Omental fat pad (tissue), 4 donors: Measurements from ENCODE around the gene SLC25A40. TPM values are rescaled to one million over a fixed set of nuclear protein-coding genes. Genes with fewer than 3 reads are reported as not detected.
"Not testable (repeated sequence)": the region's sequence is repeated elsewhere in the genome, so short reads cannot be mapped to it uniquely, and the experiment has no call there.

Source experiments
- ATAC-seq: fragments of 150-250 bp; one replicate; pipeline ENCODE4 v1.9.1; 2016; ENCODE audit warnings: mild to moderate bottlenecking, moderate library complexity; ENCODE audit not compliant: low FRiP score
- DNase-seq: peaks from one replicate; pipeline ENCODE4 v3.0.0-alpha.2; 2019; ENCODE audit warnings: low spot score
- total RNA-seq, 4 donors: library from RNA; depleted of rRNA; stranded (reverse); fragments of >200 nt; gene quantifications; one replicate each; pipeline ENCODE4 v1.1.0, GENCODE V29; 2016
- TF ChIP-seq, protein P1 (sequence below), 3 donors: fragments of 450-650 bp; IDR thresholded peaks; one replicate each; pipeline ENCODE4 v1.5.1; 2016 to 2017; ENCODE audit warnings: antibody characterized with exemption in 3 of 3, mild to moderate bottlenecking in 3 of 3, moderate library complexity in 2 of 3

Gene SLC25A40
- total RNA-seq, 4 donors from 2014 or later = 5.9 to 22.1 (median 8.2) TPM

DNA sequence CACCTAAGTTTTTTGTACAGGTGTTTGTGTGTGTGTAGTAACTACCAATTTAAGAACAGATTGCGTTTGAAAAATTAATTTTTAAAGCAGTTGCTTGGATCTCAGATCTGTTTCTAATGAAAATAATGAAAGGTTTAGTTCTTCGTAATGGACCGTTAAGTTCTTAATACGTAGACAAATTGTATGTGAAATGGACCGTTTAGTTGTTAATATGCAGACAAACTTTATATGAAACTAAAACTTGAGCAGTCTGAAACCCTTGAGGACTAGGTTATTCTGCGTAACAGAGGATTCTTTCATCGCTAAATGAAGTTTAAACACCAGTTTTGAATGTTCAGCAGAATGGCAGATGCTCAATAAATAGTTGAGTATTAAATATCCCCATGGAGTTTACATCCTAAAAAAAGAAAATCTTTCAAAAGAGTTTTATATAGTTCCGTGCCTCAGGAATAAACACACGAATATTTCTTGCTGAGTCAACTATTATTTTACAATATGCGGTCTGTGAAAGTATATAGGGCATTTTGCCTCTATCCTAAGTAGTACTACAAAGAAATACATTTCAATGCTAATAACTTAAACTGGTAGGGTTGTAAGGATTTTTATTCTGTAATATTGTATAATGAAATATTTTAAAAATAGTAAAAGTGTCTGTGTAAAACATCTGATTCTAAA is 1.3 kb upstream of the SLC25A40 start:
- ATAC-seq (no peak), DNase-seq (no peak)
- TF ChIP-seq, protein P1, sequence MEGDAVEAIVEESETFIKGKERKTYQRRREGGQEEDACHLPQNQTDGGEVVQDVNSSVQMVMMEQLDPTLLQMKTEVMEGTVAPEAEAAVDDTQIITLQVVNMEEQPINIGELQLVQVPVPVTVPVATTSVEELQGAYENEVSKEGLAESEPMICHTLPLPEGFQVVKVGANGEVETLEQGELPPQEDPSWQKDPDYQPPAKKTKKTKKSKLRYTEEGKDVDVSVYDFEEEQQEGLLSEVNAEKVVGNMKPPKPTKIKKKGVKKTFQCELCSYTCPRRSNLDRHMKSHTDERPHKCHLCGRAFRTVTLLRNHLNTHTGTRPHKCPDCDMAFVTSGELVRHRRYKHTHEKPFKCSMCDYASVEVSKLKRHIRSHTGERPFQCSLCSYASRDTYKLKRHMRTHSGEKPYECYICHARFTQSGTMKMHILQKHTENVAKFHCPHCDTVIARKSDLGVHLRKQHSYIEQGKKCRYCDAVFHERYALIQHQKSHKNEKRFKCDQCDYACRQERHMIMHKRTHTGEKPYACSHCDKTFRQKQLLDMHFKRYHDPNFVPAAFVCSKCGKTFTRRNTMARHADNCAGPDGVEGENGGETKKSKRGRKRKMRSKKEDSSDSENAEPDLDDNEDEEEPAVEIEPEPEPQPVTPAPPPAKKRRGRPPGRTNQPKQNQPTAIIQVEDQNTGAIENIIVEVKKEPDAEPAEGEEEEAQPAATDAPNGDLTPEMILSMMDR (IDR thresholded peaks at IDR 0.05) = no peak

DNA sequence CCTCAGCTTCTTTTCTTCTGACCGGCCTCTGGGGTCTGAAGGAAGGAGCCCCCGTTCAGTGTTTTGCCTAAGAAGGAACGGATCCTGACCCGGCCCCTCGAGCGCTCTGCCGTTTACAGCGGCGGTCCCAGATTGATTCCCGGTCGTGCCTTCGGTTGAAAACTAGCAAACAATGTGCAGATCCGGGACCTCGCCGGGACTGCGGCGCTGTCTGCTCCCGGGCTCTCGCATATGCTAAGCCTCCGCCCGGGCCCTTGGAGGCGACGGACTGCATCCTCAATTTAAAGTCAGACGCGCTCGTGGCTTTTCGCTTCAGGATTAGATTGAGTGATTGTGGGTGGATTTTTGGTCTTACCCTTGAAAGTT is 692 bp upstream of the SLC25A40 start:
- peak; percentile 32 for DNase-seq
- ATAC-seq = peak; percentile 56
- TF ChIP-seq, protein P1 (IDR thresholded peaks at IDR 0.05) = no peak

DNA sequence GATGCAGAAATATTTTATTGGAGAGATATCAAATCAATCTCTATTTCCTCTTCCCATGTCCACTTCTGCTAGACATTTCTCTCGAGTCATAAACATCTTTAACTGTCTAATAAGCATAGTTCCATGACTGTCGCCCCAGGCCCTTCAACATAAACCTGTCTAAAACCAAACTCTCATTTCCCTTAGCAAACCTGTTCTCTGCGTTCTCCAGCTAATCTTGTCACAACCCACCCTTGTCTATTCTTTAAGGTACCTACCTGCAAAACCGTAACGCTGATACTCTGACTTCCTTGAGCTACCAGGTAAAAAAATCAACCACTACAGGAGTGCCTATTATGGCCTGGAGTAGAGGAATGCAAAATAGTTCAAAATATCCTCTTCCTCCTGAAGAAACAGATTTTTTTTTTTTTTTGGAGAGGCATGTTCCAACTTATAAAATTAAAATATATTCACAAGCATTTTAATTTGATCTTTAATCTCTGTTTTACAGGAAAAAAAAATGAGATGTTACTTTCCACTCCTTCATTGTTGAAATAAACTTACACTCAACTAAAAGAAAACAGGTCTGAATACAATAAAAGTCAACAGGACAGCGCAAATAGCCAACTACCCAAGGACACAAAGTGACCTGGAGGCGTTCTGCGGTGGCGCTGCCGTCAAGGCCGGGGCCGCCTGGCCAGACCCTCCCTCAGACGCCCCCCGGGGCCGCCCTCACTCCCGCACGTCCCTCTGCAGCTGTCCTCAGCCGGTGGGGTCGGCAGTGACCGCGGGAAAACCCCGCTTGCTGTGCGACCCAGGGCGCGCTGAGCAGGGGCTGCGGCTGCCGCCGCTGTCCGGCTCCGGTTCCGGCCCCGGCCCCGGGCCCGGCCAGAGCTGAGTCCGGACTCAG is 765 bp downstream of the SLC25A40 start:
- DNase-seq (no peak), ATAC-seq (no peak)
- TF ChIP-seq, protein P1 (IDR thresholded peaks at IDR 0.05) = no peak

DNA sequence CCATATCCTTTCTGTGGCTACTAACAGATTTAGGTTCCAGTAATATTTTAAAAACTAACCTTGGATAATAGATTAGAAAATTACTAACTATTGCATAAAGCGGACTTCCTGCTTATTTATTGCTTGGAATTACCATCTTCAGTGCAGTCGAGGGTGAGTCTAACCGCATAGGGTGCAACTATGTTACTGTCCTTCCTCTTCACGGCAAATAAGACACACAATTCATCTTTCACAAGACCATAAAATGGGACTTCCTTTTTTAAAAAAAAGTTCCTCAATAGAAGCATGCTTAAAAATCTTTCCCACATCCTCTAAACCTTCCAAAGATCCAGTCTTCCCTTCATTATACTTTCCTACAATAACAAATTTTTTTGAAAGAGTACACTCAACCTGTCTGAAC is 2.1 kb downstream of the SLC25A40 start:
- no peak for ATAC-seq
- no peak for DNase-seq

DNA sequence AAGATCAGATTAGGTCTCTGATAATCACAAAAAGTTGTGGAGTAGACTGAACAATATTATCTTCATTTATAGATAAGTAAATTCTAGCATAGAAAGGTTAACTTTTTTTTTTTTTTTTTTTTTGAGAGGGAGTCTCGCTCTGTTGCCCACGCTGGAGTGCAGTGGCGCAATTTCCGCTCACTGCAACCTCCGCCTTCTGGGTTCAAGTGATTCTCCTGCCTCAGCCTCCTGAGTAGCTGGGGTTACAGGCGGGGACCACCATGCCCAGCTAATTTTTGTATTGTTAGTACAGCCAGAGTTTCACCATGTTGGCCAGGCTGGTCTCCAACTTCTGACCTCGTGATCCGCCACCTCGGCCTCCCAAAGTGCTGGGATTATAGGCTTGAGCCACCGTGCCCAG is 2.8 kb downstream of the SLC25A40 start:
- DNase-seq, ATAC-seq: not testable (repeated sequence)

More for the DNA sequence above, 2.1 kb downstream of the SLC25A40 start:
- TF ChIP-seq, protein P1 (IDR thresholded peaks at IDR 0.05) = no peak

DNA sequence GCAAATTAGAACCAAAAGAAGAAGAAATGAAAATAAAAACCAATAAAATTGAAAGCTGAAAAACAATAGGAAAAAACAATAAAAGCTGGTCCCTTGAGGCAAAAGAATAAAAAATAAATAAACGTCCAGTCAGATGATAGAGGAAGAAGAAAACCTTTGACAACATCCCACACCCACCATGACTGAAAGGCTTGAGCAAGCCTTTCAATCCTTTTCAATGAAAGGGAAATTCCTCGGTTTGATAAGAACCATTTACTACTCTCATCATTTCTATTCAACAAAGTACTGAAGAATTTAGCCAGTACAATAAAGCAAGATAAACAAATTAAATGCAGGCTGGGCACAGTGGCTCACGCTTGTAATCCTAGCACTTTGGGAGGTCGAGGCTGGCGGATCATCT is 3.8 kb downstream of the SLC25A40 start:
- TF ChIP-seq, protein P1 (IDR thresholded peaks at IDR 0.05) = no peak
- ATAC-seq (no peak), DNase-seq (no peak)

DNA sequence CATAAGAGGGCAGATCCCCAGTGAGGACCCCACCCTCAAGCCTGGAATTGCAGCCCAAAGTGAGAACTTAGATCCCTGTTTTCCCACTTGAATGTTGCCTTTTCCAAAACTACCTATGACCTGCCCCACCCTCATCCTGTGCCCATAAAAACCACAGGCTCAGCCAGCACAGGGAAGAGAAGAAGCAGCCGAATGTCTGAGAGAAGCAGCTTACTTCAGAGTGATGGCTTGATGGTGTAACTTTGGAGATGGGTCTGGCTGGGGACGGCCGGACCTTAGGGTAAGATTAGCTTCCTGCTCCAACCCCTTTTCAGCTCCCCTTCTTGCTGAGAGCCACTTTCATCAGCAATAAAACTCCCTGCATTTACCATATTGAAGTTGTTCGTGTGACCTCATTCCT is 5.7 kb downstream of the SLC25A40 start:
- TF ChIP-seq, protein P1 (IDR thresholded peaks at IDR 0.05) = no peak
- DNase-seq = no peak
- ATAC-seq = no peak

DNA sequence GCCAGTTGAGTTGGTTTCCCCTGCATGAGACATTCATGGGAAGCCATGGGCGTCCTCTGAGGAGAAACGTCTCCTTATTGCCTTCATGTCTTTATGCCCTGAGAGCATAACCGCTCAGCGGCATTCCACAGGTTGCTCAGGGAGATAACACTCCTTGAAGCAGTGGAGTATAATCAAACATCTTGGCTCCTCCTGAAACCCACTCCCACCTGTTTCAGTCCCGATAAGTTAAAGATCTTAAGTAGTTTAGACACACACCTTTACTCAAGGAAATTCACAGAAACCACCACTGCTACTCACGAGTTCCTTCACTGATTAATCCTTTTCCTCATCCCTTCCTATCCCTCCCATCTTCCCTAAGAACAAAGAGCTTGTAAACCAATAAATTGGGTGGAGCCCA is 9.6 kb downstream of the SLC25A40 start:
- not testable (repeated sequence) for ATAC-seq, DNase-seq
